Stimulated activated CD8-positive, alpha-beta memory T cell treated with anti-CD3 and anti-CD28 coated beads, Interleukin-12 subunit alpha, Interleukin-12 subunit beta, amount 100 ng/mL, for 24 hours (primary cell): ENCODE measurements around the gene LPAR4.
"Not testable (repeated sequence)": the region's sequence is repeated elsewhere in the genome, so short reads cannot be mapped to it uniquely, and the experiment has no call there.

ENCODE experiments used
- DNase-seq: peaks from one replicate; pipeline ENCODE4 v3.0.0-alpha.2; 2020; ENCODE audit errors: extremely low read depth

LPAR4 gene, protein sequence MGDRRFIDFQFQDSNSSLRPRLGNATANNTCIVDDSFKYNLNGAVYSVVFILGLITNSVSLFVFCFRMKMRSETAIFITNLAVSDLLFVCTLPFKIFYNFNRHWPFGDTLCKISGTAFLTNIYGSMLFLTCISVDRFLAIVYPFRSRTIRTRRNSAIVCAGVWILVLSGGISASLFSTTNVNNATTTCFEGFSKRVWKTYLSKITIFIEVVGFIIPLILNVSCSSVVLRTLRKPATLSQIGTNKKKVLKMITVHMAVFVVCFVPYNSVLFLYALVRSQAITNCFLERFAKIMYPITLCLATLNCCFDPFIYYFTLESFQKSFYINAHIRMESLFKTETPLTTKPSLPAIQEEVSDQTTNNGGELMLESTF

DNA sequence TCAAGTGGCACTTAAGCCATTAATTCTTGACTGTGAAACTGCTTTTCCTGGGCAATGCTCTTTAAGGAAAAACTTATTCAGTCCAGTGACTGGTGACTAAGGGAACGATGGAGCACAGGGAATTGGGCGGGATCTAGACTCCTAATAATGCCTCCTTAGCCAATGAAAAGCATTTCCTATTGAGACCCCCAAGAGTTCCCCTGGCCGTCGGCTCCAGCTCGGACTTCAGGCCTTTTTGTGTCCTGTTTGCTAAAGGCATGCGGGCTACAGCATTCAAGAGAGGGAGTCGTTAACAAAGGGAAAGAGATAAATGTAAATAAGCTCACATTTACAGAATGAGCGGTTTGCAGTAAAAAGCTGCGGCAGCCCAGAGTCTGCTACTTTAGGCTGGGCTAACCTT lies at the start of gene LPAR4:
Gene LPAR4 (plus strand): TSS at position 232 of the 400 bp plus-strand sequence. CDS start 7,150 bp downstream, outside the sequence.
- no peak for DNase-seq

DNA sequence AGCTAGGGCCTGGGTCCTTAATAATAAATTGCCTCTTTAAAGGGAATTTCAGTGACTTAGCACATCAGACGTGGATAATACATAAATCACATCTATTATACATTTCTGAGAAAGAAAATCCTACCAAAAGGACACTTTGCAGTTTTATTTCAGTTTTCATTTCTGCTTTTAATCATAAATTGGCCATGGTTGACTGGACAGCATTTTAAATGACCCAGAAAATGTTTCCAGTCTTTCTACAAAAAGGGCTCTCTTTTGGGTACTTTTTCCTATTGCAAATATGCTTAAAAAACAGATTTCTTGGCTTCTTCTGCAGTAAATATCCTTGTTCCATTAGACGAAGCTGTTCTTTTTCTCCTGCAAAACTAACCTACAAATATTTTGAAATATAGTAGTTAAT lies 41.4 kb upstream of the LPAR4 start:
- DNase-seq, result no peak

DNA sequence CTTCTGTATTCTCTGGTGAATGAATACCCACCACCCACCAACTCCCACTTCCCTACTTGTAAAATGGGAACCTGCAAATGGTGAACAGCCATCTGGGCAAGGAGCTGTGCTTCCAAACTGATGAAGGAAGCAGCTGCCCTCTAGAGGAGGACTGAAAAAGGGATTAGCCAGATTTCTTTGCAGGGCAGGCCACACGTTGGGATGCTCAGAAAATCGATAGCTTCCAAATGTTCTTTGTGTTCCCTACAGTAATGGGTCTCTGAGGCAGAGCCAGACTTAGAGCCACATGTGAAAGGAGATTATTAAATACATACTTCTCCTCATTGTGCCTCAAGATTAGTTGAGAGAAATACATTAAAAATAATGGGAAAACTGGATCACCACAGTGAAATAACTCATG lies 39.3 kb upstream of the LPAR4 start:
- no peak for DNase-seq

DNA sequence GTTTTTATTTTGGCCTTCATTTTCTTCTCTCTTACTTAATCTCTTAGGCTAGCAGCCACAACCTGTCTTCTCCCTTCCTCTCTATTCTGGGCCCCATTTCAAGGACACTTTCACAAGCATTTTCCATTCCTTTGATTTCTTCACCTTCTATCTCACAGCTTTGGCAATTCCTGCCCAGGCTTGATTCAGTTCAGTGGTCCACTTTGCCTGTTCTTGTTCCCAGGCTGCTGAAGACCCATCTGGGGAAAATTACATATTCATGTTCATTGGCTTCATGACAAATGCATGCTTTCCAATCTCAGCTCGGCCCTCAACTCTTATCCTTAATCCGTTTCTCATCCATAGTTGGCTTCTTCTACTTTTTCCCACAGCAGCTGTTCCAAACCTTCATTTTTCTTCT lies 38.7 kb upstream of the LPAR4 start:
- no peak for DNase-seq

DNA sequence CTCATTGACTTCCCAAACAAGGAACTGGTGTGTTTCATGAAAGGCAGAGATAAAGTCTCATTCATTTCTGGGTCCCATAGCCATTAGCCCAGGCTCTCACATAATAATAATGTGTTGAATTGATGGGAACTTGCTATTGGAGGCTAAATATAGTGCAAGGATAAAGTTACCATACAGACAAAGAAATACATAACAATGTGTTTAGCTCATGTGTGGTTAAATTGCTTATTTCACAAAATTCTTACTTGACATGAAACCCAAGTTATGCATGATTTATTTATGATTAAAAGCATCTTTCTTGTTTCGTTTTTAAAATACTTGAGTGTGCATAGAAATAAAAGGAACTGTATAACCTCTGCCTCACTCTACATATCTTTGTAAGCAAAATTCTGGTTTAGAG lies 37.3 kb upstream of the LPAR4 start:
- DNase-seq, result no peak

DNA sequence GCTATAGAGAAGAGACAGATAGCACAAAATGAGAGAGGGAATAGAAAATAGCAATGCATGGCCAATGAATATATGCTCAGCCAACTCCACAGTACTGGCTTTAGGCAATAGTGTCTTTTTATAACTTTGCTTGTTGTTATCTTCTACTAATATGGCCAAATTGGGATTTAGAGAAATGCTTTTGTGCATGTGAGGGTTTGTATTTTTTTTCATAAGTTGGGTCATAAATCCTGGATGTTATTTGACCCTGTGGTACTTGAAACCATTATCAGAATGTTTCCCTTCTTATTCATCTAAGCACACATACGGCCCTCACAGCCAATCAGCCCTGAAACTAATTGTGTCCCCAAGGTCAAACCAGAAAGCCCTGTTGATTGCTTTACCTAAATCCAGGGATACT lies 35.2 kb upstream of the LPAR4 start:
- no peak for DNase-seq

DNA sequence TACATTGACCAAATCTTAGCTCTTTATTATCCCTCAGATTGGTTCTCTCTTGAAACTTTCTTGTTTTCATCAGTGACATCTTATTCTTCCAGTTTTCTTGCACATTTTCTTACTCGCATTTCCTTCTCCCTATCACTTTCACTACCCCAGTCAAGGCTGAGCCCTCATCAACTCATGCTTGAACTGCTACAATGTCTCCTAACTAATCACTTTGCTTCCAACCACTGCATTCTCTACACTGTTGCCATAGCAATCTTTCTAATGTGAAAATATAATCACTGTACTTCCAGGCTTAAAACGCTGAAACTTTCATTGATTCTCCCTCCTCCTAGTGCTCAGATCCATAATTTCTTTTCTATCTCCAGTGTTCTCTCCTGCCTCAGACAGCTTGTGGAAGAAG lies 22.2 kb upstream of the LPAR4 start:
- no peak for DNase-seq

DNA sequence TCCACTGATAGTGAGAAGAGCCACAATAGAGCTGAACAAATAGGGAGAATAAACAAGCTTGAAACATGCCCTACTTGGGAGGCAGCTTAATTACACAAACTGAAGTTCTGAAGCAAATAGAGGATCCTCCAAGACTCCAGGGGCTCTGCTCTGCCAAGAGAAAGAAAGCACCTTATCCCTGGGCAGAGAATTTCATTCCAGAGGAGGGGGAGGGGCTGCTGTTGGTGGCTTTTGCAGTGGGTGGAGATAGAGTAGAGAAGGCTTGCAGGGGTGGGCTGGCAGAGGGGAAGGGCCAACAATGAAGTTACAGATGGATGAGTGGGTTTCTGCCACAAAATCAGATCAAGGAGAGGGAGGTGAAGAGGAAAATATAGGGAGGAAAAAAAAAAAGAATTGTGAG lies 1.0 kb upstream of the LPAR4 start:
- DNase-seq, result no peak

DNA sequence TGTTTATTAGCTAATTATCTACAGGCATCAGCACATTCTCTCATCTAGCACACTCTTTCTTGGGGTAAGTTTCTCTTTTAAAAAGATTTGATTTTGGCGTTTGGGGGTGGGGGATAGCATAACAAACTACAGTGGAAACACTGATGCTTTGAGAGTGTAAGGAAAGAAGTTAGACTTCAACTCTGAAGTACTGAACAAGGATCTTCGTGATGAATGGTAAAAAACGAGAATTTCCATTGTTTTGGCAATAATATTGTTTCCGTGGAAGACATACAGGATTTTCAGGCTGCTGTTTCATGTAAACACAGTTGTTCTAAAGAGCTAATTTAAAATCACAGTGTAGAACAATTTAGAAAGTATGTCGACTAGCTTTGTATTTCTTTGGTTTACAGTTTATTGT lies 451 bp downstream of the LPAR4 start:
- no peak for DNase-seq

DNA sequence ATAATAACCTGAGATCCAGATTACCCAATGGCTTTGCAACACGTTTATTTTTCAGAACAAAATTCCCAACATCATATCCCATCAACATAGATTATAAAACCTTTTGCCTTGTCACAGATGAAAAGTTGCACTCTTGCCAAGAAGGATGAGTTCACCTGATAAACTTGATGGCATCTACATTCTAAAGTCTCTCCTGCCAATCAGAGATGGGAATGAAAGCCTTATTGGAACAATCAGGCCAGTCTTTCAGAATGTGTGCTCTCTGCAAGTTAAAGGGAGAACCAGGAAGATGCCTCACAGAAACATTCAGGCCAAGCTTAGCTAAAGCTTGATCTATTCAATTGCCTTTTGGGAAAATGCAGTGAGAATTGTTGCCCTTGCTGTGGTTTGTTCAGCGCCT lies 1.3 kb downstream of the LPAR4 start:
- no peak for DNase-seq

DNA sequence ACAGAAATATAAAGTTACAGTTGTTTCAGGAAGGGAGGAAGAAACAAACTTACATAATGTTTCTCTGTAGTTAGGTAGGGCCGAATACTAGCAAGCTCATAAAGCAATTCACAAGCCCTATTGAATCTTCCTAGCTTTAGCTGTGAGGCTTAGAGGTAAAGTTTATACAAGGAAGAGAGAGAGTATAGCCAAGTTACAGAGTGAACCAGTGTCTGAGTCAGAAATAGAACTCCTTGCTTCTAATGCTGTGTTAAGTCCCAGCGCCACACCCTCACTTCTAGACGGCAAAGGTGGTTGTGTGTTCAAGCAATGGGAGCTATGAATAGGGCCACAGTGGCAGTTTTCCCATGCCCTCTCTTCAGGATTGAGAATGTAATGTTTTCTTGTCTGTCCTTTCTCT lies 6.1 kb downstream of the LPAR4 start:
- no peak for DNase-seq

DNA sequence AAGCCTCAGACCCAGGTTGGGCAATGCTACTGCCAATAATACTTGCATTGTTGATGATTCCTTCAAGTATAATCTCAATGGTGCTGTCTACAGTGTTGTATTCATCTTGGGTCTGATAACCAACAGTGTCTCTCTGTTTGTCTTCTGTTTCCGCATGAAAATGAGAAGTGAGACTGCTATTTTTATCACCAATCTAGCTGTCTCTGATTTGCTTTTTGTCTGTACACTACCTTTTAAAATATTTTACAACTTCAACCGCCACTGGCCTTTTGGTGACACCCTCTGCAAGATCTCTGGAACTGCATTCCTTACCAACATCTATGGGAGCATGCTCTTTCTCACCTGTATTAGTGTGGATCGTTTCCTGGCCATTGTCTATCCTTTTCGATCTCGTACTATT lies 7.4 kb downstream of the LPAR4 start:
- no peak for DNase-seq

DNA sequence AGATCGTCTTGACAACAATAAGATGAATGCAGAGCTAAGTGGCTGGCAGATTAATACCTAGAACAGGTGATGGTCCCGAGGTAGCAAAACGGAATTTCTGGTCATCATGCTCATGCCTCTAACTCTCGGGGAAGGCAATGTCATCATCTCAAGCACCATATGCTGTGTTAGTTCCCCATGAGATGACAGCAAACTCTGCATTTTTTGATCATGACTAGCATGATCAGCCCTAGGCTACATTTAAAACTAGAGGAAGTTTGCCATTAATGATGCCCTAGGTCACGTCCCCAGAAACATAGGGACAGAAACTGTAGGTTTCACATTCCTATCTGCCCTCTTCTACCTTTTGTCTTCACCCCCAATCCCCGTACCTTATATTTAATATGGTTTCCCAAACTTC lies 11.6 kb downstream of the LPAR4 start:
- no peak for DNase-seq

DNA sequence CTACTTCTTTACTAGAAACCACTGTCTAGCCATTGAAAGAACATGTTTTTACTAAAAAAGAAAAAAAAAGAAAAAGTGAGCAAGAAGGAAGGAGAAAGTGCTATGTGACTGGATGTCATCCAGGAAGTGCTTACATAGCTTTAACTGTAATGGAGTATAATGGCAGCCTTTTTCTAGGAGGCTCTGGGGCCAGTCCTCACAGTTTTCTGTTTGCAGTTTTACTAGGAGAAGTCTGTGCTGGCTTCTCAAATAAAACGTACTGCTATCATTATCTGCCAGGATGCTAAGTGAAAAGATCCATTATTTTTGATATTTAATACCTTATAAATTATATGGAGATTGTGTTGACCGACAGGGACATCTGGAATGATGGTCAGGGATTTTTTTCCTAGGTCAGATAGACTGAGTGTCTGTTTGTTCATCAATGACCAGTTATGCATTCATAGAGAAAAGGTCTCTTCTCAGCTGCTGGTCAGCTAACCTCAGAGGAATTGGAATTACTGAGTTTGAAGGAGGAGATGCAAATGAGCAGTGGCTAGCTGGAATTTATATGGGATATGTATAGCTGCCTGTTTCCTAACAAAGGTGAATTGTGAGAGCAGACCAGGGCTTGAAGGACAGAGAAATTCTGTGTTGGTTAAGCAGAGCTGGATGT lies 21.7 kb downstream of the LPAR4 start:
- DNase-seq, result no peak

DNA sequence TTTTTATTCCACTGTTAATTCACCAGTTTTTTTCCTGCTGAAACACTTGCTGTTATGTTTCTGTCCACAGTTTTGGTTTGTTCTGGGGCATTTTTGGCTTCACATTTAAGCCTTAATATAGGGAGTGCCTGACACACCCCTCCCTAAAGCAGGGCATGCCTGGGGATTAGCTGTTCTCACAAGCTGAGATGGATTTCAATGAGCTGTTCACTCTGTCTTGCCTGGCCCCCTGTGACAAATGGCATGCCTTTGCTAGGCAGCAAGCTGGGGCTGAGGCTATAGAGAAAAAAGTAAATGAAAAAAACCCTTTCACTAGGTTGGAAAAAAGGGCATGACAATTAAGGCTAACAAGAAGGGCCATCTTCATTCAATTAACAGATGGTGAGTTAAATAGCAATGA lies 22.4 kb downstream of the LPAR4 start:
- DNase-seq, result no peak

DNA sequence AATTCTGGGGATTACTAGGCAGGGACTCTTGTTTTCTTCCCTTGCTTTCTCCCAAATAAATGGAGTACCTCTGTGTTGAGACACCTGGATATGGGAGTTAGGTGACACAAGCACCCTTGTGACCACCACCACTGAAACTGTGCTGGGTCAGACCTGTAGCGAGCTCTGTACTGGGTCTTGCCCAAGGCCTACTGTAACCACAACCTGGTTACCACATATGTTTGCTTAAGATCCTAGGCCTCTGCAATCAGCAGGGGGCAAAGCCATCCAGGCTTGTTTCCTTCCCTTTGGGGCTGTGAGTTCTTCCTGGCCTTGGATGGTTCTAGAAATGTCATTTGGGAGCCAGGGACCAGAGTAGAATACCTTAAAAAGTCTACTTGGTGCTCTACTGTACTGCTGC lies 49.4 kb downstream of the LPAR4 start:
- DNase-seq, result no peak

DNA sequence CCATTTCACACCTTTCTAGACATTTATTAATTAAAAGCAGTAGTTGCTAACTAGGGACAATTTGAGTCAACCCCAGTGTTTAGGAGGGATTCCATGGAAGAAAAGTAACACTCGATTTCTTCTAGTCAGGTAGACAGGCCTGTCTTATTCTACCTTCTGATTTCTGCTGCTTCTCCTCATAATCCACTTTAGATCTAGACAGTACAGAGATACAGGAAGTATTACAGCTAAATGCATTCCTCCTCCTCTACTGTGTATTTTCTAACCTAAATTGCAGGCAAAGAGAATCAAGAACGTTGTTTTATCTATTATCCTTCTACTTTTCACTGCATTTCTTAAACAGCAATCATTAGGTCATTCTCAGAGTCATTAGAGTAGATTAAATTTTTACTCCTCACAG lies 52.6 kb downstream of the LPAR4 start:
- DNase-seq, result no peak

DNA sequence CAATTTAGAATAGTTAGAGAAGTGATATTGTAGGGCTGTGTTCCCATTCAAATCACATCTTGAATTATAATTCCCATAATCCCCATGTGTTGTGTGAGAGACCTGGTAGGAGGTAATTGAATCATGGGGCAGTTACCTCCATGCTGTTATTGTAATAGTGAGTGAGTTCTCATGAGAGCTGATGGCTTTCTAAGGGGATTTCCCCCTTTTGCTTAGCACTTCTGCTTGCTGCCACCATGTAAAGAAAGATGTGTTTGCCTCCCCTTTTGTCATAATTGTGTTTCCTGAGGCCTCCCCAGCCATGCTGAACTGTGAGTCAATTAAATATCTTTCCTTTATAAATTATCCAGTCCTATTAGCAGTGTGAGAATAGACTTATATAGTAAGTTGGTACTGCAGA lies 53.2 kb downstream of the LPAR4 start:
- DNase-seq, result no peak

DNA sequence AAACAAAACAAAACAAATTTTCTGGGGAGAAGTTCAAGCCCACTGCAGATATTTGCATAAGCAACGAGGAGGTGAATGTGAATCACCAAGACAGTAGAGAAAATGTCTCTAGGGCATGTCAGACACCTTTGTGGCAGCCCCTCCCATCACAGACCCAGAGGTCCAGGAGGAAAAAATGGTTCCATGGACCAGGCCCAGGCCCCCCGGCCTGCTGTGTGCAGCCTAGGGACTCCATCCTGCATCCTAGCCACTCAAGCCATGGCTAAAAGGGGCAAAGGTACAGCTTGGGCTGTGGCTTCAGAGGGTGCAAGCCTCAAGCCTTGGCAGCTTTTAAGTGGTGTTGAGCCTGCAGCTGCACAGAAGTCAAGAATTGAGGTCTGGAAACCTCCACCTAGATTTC lies 54.0 kb downstream of the LPAR4 start:
- no peak for DNase-seq

DNA sequence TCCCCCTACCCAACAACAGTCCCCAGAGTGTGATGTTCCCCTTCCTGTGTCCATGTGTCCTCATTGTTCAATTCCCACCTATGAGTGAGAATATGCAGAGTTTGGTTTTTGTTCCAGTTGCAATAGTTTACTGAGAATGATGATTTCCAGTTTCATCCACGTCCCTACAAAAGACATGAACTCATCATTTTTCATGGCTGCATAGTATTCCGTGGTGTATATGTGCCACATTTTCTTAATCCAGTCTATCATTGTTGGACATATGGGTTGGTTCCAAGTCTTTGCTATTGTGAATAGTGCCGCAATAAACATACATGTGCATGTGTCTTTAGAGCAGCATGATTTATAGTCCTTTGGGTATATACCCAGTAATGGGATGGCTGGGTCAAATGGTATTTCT lies 55.0 kb downstream of the LPAR4 start:
- not testable (repeated sequence) for DNase-seq
